ENCODE measurements around the gene PLXNA4.

Gene PLXNA4

GRCh38 chr7:132083537-132084123, 492.6 kb downstream of the PLXNA4 start:
- no peak for DNase-seq (ENCODE audit: low read depth)

DNA sequence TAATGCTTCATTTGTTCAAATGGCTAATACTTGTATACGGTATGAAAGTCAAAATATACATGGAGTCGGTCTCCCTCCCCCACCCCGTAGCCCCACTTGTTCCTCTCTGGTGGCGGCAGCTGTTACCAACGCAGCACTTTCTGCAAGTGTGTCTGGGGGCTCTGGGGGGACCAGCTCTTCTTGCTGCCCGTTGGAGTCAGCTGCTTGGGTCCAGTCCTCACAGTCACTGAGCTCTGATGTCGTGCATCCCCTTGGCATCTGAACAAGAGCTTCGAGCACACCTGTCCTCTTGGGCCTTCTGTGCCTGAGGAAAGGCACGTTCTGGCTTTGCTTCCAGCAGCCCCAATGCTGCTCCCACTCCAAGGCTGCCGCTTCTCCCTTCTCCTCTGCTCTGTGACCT, 493.1 kb downstream of the PLXNA4 start:
- DNase-seq (ENCODE audit: low read depth), result no peak

GRCh38 chr7:132082394-132082793, 493.9 kb downstream of the PLXNA4 start:
- DNase-seq (ENCODE audit: low read depth), result no peak

GRCh38 chr7:132081686-132082085, 494.6 kb downstream of the PLXNA4 start:
- DNase-seq (ENCODE audit: low read depth), result no peak

GRCh38 chr7:132080967-132081668, 495.2 kb downstream of the PLXNA4 start:
- no peak for DNase-seq (ENCODE audit: low read depth)

GRCh38 chr7:132080467-132080866, 495.8 kb downstream of the PLXNA4 start:
- no peak for DNase-seq (ENCODE audit: low read depth)

- no peak for DNase-seq (ENCODE audit: low read depth)
Observed at GRCh38 chr7:132078891-132079735, 497.2 kb downstream of the PLXNA4 start.

DNA sequence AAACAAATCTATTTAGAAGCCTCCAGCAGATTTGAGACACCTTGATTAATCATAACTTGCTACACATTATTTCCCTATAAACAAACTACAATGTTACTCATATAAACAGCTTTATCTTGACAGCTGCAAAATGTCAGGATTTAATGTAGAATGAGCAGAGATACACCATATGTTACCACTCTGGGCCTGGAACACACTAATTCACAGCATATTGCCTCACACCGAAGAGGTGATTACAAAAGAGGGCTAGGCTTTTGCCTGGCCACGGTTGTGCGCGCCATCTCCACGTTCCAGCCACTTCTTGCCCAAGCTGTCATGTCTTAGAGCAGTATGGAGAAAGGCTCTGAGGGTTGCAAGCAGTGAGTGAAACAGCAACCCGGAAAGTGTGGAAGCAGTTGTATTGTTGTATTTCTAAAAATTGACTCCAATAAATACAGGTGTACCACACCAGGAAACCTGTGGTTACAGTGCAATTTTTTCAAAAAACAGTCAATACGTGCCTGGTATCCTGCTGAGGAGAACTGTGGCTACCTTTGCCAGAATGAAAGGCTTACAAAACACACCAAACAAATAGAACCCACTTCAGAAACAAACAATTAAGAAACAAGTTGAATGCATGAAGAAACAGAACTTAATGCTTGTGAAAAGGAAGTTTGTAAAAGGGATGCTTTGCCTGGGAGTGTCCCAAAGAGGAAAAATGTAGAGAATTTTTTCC, 498.1 kb downstream of the PLXNA4 start:
- no peak for DNase-seq (ENCODE audit: low read depth)

DNA sequence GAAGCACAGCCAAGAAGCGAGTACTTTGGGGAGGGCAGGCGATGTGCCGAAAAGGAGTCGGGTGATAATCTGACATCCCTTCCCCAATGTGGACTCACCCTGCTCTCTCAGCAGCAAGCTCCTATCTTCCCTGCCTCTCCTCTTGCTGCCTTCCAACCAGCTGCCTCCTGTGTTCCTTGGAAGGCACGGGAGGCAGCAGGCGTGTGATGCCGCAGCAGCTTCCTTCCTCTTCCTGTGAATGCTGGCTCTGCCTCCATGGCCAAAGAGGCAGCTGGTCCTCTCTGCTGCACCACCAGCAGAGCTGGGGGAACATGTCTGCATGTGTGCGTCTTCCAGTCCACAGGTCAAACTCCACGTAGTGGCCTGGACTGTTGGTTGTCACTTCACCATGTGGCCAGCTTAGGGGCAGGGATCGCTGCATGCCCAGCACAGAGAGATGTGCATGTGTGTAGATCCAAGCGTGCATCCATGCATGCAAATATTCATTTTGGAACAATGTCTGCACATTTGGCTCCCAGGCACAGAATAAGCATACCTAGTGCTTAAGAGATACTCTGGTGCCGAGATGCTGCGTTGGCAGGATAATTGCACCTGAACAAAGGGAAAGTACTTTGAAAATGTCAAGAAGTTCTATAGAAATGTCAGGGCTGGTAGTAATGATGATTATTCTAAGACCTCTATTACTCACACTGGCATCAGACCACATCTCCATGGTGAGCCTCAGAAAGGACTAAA, 499.8 kb downstream of the PLXNA4 start:
- no peak for DNase-seq (ENCODE audit: low read depth)

- DNase-seq (ENCODE audit: low read depth), result no peak
Observed at GRCh38 chr7:132075515-132075914, 500.8 kb downstream of the PLXNA4 start.

DNA sequence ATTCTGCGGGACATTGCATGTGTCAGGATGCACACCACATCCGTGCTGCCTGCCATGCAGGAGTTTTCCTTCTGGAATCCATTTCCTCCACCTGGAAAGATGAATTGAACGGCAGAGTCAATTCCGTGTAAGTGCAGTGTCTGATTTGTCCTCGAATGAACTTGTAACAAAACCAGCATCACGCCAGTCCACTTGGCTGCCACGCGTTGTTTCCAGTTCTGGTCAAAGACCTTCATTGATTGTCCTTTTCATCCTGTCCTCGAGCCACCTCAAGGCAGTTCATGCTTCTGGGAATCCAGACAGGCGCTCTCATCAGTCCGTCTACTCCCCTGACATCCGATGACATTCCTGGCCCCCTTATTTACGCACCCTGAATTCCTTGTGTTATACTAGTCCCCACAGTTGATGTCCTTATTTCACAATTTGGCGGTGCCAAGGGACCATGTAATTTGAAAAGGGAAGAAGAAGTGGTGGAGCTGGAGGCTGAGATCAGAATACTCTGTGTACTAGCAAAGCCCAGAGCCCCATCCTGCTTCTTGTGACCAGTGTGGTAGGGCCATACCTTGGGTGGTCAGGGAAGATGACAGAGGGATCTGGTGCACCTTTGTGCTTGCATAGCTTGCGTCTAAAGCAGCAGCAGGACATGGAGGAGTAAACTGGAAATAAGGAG, 502.2 kb downstream of the PLXNA4 start:
- no peak for DNase-seq (ENCODE audit: low read depth)
